ENCODE data around the gene ARID3C.

Gene ARID3C

GRCh38 chr9:34582787-34583186 lies 46.1 kb downstream of the ARID3C start:
- Histone ChIP-seq H3K4me3 (ENCODE audit: low read length, poor library complexity, severe bottlenecking) (no peak overlapping the region), H3K4me1 (ENCODE audit: insufficient read depth, low read length, poor library complexity, severe bottlenecking) (peaks cover 16% of the 10 kb centered on the region), H3F3A (ENCODE audit: low read depth) (no peaks in the 10 kb centered on the region), H3K9me3 (ENCODE audit: insufficient read depth, low read depth, low read length) (no peaks in the 10 kb centered on the region), H4K20me1 (ENCODE audit: insufficient read depth, low read length, poor library complexity, severe bottlenecking) (no peaks in the 10 kb centered on the region), H3K79me2 (ENCODE audit: insufficient read depth, low read length) (no peaks in the 10 kb centered on the region), H3K9me2 (replicated peaks; ENCODE audit: low read depth, low read length) (no peaks in the 10 kb centered on the region), H3K27me3 (ENCODE audit: insufficient read depth, low read length, poor library complexity, severe bottlenecking) (no peaks in the 10 kb centered on the region), H2AFZ (ENCODE audit: low read length) (no peak overlapping the region), H3K36me3 (ENCODE audit: insufficient read depth, low read length) (no peaks in the 10 kb centered on the region), H3K9ac (ENCODE audit: low read depth, low read length, poor library complexity, severe bottlenecking) (no peak overlapping the region), H3K4me2 (ENCODE audit: low read depth, low read length, poor library complexity, severe bottlenecking) (no peak overlapping the region)
- no peak for TF ChIP-seq CTCF (conservative IDR thresholded peaks at IDR 0.05; ENCODE audit: low read length)
- TF ChIP-seq EZH2phosphoT487 (IDR thresholded peaks at IDR 0.05; ENCODE audit: borderline replicate concordance), result no peak

- Histone ChIP-seq H4K20me1 (ENCODE audit: insufficient read depth, low read length, poor library complexity, severe bottlenecking) (no peaks in the 10 kb centered on the region), H3K4me3 (ENCODE audit: low read length, poor library complexity, severe bottlenecking) (no peak overlapping the region)
Observed at GRCh38 chr9:34581318-34581717, 47.5 kb downstream of the ARID3C start.

GRCh38 chr9:34580358-34580757 lies 48.5 kb downstream of the ARID3C start:
- Histone ChIP-seq H3K4me2 (ENCODE audit: low read depth, low read length, poor library complexity, severe bottlenecking) (no peak overlapping the region), H4K20me1 (ENCODE audit: insufficient read depth, low read length, poor library complexity, severe bottlenecking) (no peaks in the 10 kb centered on the region), H3K27me3 (ENCODE audit: insufficient read depth, low read length, poor library complexity, severe bottlenecking) (no peaks in the 10 kb centered on the region), H3K36me3 (ENCODE audit: insufficient read depth, low read length) (no peaks in the 10 kb centered on the region), H3K79me2 (ENCODE audit: insufficient read depth, low read length) (no peaks in the 10 kb centered on the region), H3F3A (ENCODE audit: low read depth) (no peaks in the 10 kb centered on the region), H3K4me3 (ENCODE audit: low read length, poor library complexity, severe bottlenecking) (no peak overlapping the region), H3K4me1 (ENCODE audit: insufficient read depth, low read length, poor library complexity, severe bottlenecking) (peaks cover 6% of the 10 kb centered on the region), H3K9ac (ENCODE audit: low read depth, low read length, poor library complexity, severe bottlenecking) (no peak overlapping the region), H3K9me3 (ENCODE audit: insufficient read depth, low read depth, low read length) (no peaks in the 10 kb centered on the region), H2AFZ (ENCODE audit: low read length) (no peak overlapping the region), H3K9me2 (replicated peaks; ENCODE audit: low read depth, low read length) (no peaks in the 10 kb centered on the region)
- TF ChIP-seq CTCF (conservative IDR thresholded peaks at IDR 0.05; ENCODE audit: low read length) (no peak), EZH2phosphoT487 (IDR thresholded peaks at IDR 0.05; ENCODE audit: borderline replicate concordance) (no peak)

More at GRCh38 chr9:34581318-34581717, 47.5 kb downstream of the ARID3C start:
- Histone ChIP-seq H3K9ac (ENCODE audit: low read depth, low read length, poor library complexity, severe bottlenecking) (no peak overlapping the region), H2AFZ (ENCODE audit: low read length) (no peak overlapping the region), H3F3A (ENCODE audit: low read depth) (no peaks in the 10 kb centered on the region), H3K4me2 (ENCODE audit: low read depth, low read length, poor library complexity, severe bottlenecking) (no peak overlapping the region), H3K9me3 (ENCODE audit: insufficient read depth, low read depth, low read length) (no peaks in the 10 kb centered on the region), H3K27me3 (ENCODE audit: insufficient read depth, low read length, poor library complexity, severe bottlenecking) (no peaks in the 10 kb centered on the region), H3K36me3 (ENCODE audit: insufficient read depth, low read length) (no peaks in the 10 kb centered on the region), H3K79me2 (ENCODE audit: insufficient read depth, low read length) (no peaks in the 10 kb centered on the region), H3K4me1 (ENCODE audit: insufficient read depth, low read length, poor library complexity, severe bottlenecking) (peaks cover 16% of the 10 kb centered on the region), H3K9me2 (replicated peaks; ENCODE audit: low read depth, low read length) (no peaks in the 10 kb centered on the region)
- TF ChIP-seq CTCF (conservative IDR thresholded peaks at IDR 0.05; ENCODE audit: low read length) (no peak), EZH2phosphoT487 (IDR thresholded peaks at IDR 0.05; ENCODE audit: borderline replicate concordance) (no peak)

Measured in Loucy (cell line).